H1 (cell line): Measurements from ENCODE around the gene SLC23A2. TPM values are rescaled to one million over a fixed set of nuclear protein-coding genes. Genes with fewer than 3 reads are reported as not detected.

Experiments
- CTCF ChIA-PET: fragments of 300-600 bp; sonication (Branson Sonifier 250); formaldehyde crosslinking; loops from one replicate; lab custom pipeline; 2021; ENCODE audit not compliant: partially characterized antibody; lab: Charles Lee
- POLR2A ChIA-PET: fragments of 300-600 bp; sonication (Branson Sonifier 250); formaldehyde crosslinking; loops from one replicate; lab custom pipeline; 2021; ENCODE audit warnings: inconsistent platforms; ENCODE audit not compliant: partially characterized antibody; lab: Charles Lee
- DNase-seq, 2 experiments: peaks; one replicate each; pipeline versions ENCODE4 v3.0.0 to v3.0.0-alpha.2; 2010 to 2022; ENCODE audit warnings: low spot score in 2 of 2, low read depth in 1 of 2, mixed read lengths in 1 of 2
- FAIRE-seq: peaks from 2 replicates; lab custom pipeline; 2011; peaks lifted over from hg19 to GRCh38; lab: Jason Lieb, UNC
- H2AFZ ChIP-seq: 2 replicates; pipeline ENCODE4 v1.8.1; 2012; ENCODE audit warnings: low read length, inconsistent platforms
- H2AK5ac ChIP-seq: 2 replicates; pipeline ENCODE4 v1.6.1; 2013; ENCODE audit warnings: low read depth, low read length
- H2BK120ac ChIP-seq: replicated peaks from 2 replicates; pipeline ENCODE3; 2013; ENCODE audit warnings: low read depth, low read length, inconsistent platforms
- H2BK12ac ChIP-seq: 2 replicates; pipeline ENCODE4 v1.6.1; 2013; ENCODE audit warnings: low read depth, low read length
- H2BK15ac ChIP-seq: 2 replicates; pipeline ENCODE4 v1.6.1; 2013; ENCODE audit warnings: low read length
- H2BK20ac ChIP-seq: 2 replicates; pipeline ENCODE4 v1.6.1; 2013; ENCODE audit warnings: low read length
- H2BK5ac ChIP-seq: 2 replicates; pipeline ENCODE4 v1.6.1; 2013; ENCODE audit warnings: low read depth, low read length
- H3K14ac ChIP-seq: 2 replicates; pipeline ENCODE4 v1.6.1; 2013; ENCODE audit warnings: inconsistent platforms; ENCODE audit not compliant: insufficient read length
- H3K18ac ChIP-seq: 2 replicates; pipeline ENCODE4 v1.6.1; 2013; ENCODE audit warnings: low read length; ENCODE audit errors: extremely low read depth
- H3K23ac ChIP-seq: 2 replicates; pipeline ENCODE4 v1.6.1; 2013; ENCODE audit warnings: inconsistent platforms; ENCODE audit not compliant: insufficient read length
- H3K23me2 ChIP-seq: 2 replicates; pipeline ENCODE4 v1.6.1; 2013; ENCODE audit warnings: low read depth, low read length
- H3K27ac ChIP-seq: 2 replicates; pipeline ENCODE4 v1.6.1; 2011; ENCODE audit warnings: low read depth, low read length, inconsistent platforms
- H3K27me3 ChIP-seq, 4 experiments: replicated peaks in 1 of 4; 1 replicate in 1 of 4; 2 replicates in 3 of 4; pipeline versions ENCODE4 v1.6.1 to v1.8.1; 2011 to 2013; ENCODE audit warnings: low read length in 3 of 4, mild to moderate bottlenecking in 3 of 4, inconsistent platforms in 2 of 4, mixed read lengths in 2 of 4, moderate library complexity in 1 of 4; ENCODE audit not compliant: control insufficient read depth in 3 of 4, insufficient read depth in 3 of 4; ENCODE audit errors: extremely low read depth in 1 of 4
- H3K36me3 ChIP-seq, 4 experiments: 2 replicates each; pipeline versions ENCODE4 v1.6.1 to v1.8.1; 2011 to 2013; ENCODE audit warnings: mild to moderate bottlenecking in 4 of 4, low read length in 3 of 4, moderate library complexity in 2 of 4, control low read depth in 1 of 4, inconsistent platforms in 1 of 4; ENCODE audit not compliant: insufficient read depth in 4 of 4, control insufficient read depth in 2 of 4
- H3K4ac ChIP-seq: replicated peaks from 2 replicates; pipeline ENCODE3; 2013; ENCODE audit warnings: low read length, low read depth, mixed read lengths, inconsistent platforms; ENCODE audit not compliant: insufficient read length
- H3K4me1 ChIP-seq, 4 experiments: replicated peaks in 1 of 4; 1 replicate in 1 of 4; 2 replicates in 3 of 4; pipeline versions ENCODE4 v1.6.1 to v1.8.1; 2011 to 2013; ENCODE audit warnings: low read length in 3 of 4, inconsistent platforms in 2 of 4, mixed read lengths in 1 of 4; ENCODE audit not compliant: insufficient read depth in 4 of 4, control insufficient read depth in 3 of 4
- H3K4me2 ChIP-seq, 2 experiments: 2 replicates each; pipeline versions ENCODE4 v1.6.1 to v1.8.1; 2011 to 2013; ENCODE audit warnings: low read depth in 2 of 2, low read length in 2 of 2, control low read depth in 1 of 2, inconsistent platforms in 1 of 2, mild to moderate bottlenecking in 1 of 2; ENCODE audit not compliant: insufficient read depth in 1 of 2
- H3K4me3 ChIP-seq, 4 experiments: fragments of 200-600, 300-600 bp in 1 of 4; sonication (generic), shearing (Covaris generic), sonication (Bioruptor Twin) in 1 of 4; 2 replicates each; pipeline versions ENCODE4 v1.5.1 to v1.8.1; 2011 to 2016; ENCODE audit warnings: low read length in 4 of 4, low read depth in 3 of 4, control low read depth in 2 of 4, inconsistent platforms in 2 of 4, mild to moderate bottlenecking in 2 of 4, mixed read lengths in 1 of 4, moderate library complexity in 1 of 4; ENCODE audit not compliant: insufficient read depth in 2 of 4; ENCODE audit errors: extremely low read depth in 1 of 4
- H3K56ac ChIP-seq: replicated peaks from 2 replicates; pipeline ENCODE3; 2013; ENCODE audit warnings: low read depth, mild to moderate bottlenecking, mixed read lengths, low read length, inconsistent platforms; ENCODE audit not compliant: insufficient read length
- H3K79me1 ChIP-seq: 2 replicates; pipeline ENCODE4 v1.6.1; 2013; ENCODE audit warnings: low read depth, low read length, control low read depth
- H3K79me2 ChIP-seq, 2 experiments: 2 replicates each; pipeline versions ENCODE4 v1.6.1 to v1.8.1; 2012 to 2013; ENCODE audit warnings: low read length in 2 of 2, mild to moderate bottlenecking in 2 of 2, inconsistent platforms in 1 of 2; ENCODE audit not compliant: insufficient read depth in 2 of 2, control insufficient read depth in 1 of 2
- H3K9ac ChIP-seq, 4 experiments: replicated peaks in 1 of 4; 1 replicate in 1 of 4; 2 replicates in 3 of 4; pipeline versions ENCODE4 v1.6.1 to v1.8.1; 2011 to 2013; ENCODE audit warnings: low read depth in 3 of 4, low read length in 3 of 4, control low read depth in 2 of 4, mild to moderate bottlenecking in 2 of 4, moderate library complexity in 2 of 4, inconsistent platforms in 1 of 4; ENCODE audit errors: extremely low read depth in 1 of 4
- H3K9me3 ChIP-seq, 2 experiments: 2 replicates each; pipeline versions ENCODE4 v1.6.1 to v1.8.1; 2012 to 2013; ENCODE audit warnings: mild to moderate bottlenecking in 2 of 2, moderate library complexity in 2 of 2, control low read depth in 1 of 2, inconsistent platforms in 1 of 2, low read depth in 1 of 2, low read length in 1 of 2, mixed read lengths in 1 of 2; ENCODE audit not compliant: insufficient read depth in 2 of 2
- H4K20me1 ChIP-seq, 2 experiments: replicated peaks in 1 of 2; 2 replicates each; pipeline versions ENCODE3 to v1.8.1; 2011 to 2013; ENCODE audit warnings: inconsistent platforms in 2 of 2, low read length in 2 of 2, mild to moderate bottlenecking in 1 of 2; ENCODE audit not compliant: insufficient read depth in 2 of 2, control insufficient read depth in 1 of 2
- H4K5ac ChIP-seq: 2 replicates; pipeline ENCODE4 v1.6.1; 2013; ENCODE audit warnings: low read length, low read depth, mixed read lengths, inconsistent platforms; ENCODE audit not compliant: insufficient read length
- H4K8ac ChIP-seq: 2 replicates; pipeline ENCODE4 v1.8.0; 2013; ENCODE audit warnings: mild to moderate bottlenecking, moderate library complexity, low read length, inconsistent platforms; ENCODE audit not compliant: insufficient read depth; ENCODE audit errors: extremely low read depth
- H4K91ac ChIP-seq: replicated peaks from 2 replicates; pipeline ENCODE3; 2013; ENCODE audit warnings: low read length, mixed read lengths, inconsistent platforms; ENCODE audit not compliant: insufficient read length
- WGBS, 2 experiments: shearing (Covaris generic) in 1 of 2; methylation state at CpG; one replicate each; pipeline versions ENCODE4 v1.1.6 to v1.1.7; 2013 to 2015; ENCODE audit warnings: low lambda C conversion rate in 2 of 2, mixed read lengths in 2 of 2, inconsistent platforms in 1 of 2, low coverage in 1 of 2, missing lambda C conversion rate in 1 of 2; ENCODE audit not compliant: insufficient replicate concordance in 2 of 2, insufficient coverage in 1 of 2, insufficient read length in 1 of 2; ENCODE audit errors: extremely low coverage in 1 of 2, missing lambda C conversion rate in 1 of 2; 5-methylcytosine and 5-hydroxymethylcytosine counted together
- polyA plus RNA-seq, 7 experiments: library from polyadenylated mRNA; depleted of rRNA in 3 of 7; stranded (reverse) in 5 of 7; unstranded in 2 of 7; fragments of >200 nt in 5 of 7; fragments of 200-250 nt in 2 of 7; gene quantifications; 1 replicate in 5 of 7; 2 replicates in 1 of 7; 4 replicates in 1 of 7; pipeline versions ENCODE4 v1.2.1 to v1.2.3, GENCODE V29; 2011 to 2013; ENCODE audit warnings: missing spikeins in 2 of 7, mixed read lengths in 2 of 7
- total RNA-seq: library from RNA; stranded (reverse); fragmentation: NEBNext Ultra II Directional; extraction: Animal tissue kit (Norgen Biotek cat#: 25700); gene quantifications from 2 replicates; pipeline ENCODE4 v1.2.1, GENCODE V29; 2021

The SLC23A2 gene
- total and polyA plus RNA-seq, 2 of the 8 experiments (the other 6 are each of a cell fraction or from before 2014, with no cell fraction given): 17.0 to 18.6 TPM

GRCh38 chr20:5020760-5021159, 19.4 kb upstream of the SLC23A2 start:
- Histone ChIP-seq H4K20me1 (no peaks in the 10 kb centered on the region), H3K4me2 (no peak overlapping the region), H3K27me3 (no peaks in the 10 kb centered on the region), H3K4me1 (no peaks in the 10 kb centered on the region), H3K4me3 (no peak overlapping the region), H3K9me3 (no peaks in the 10 kb centered on the region; a peak in 1 of 4 replicates), H4K91ac (no peak overlapping the region), H2BK120ac (no peak overlapping the region), H3K36me3 (no peaks in the 10 kb centered on the region), H3K4ac (no peak overlapping the region), H2AFZ (peak overlapping the region; percentile 58; the same call in 1 of the 2 replicates), H2BK5ac (no peak overlapping the region), H2BK15ac (no peak overlapping the region), H3K9ac (no peak overlapping the region), H4K8ac (no peak overlapping the region), H3K27ac (no peak overlapping the region), H3K79me1 (no peaks in the 10 kb centered on the region), H2BK12ac (no peak overlapping the region), H3K56ac (no peak overlapping the region), H2AK5ac (no peak overlapping the region), H3K14ac (no peak overlapping the region), H3K23ac (no peak overlapping the region), H3K23me2 (no peaks in the 10 kb centered on the region), H3K18ac (no peak overlapping the region), H4K5ac (no peak overlapping the region), H2BK20ac (no peak overlapping the region), H3K79me2 (no peaks in the 10 kb centered on the region)
- CTCF ChIA-PET: interaction anchor here (0.6 to 1.7 kb wide), 4 partner anchors 18 to 99 kb away, joined by 3 to 7 read pairs (median 4); no protein-coding TSS in a partner anchor
- POLR2A ChIA-PET: no interaction called here
- WGBS, 2 experiments: 89% methylated on average over 5 of the region's 5 CpGs; no CpG with 5 or more reads in 1 of the 2 experiments
- FAIRE-seq (no peak), DNase-seq (no peak)
